SK-N-MC (cell line): ENCODE measurements around the gene ADAD2.

ENCODE experiments used
- EZH2 ChIP-seq: fragments of 200-600 bp; sonication (generic); IDR thresholded peaks from one replicate; pipeline ENCODE4 v1.6.1; 2017; ENCODE audit warnings: antibody characterized with exemption
- FOXP2 ChIP-seq: optimal IDR thresholded peaks from 2 replicates; pipeline ENCODE3; 2011; ENCODE audit warnings: mild to moderate bottlenecking, moderate library complexity; ENCODE audit not compliant: insufficient read depth; ENCODE audit errors: extremely low read length, control extremely low read depth
- POLR2AphosphoS5 ChIP-seq: IDR thresholded peaks from 2 replicates; pipeline ENCODE4 v1.6.1; 2012; ENCODE audit warnings: mild to moderate bottlenecking, low read depth, low read length, borderline replicate concordance

- TF ChIP-seq POLR2AphosphoS5 (no peak), EZH2 (no peak), FOXP2 (no peak)
Measured at GRCh38 chr16:84161037-84161436, 29.9 kb upstream of the ADAD2 start.
